HEK293T (cell line): ENCODE data around the gene GTPBP1.

ENCODE experiments used
- ARNT ChIP-seq: fragments of 450-650 bp; IDR thresholded peaks from 2 replicates; pipeline ENCODE4 v1.6.1; 2017; ENCODE audit warnings: mild to moderate bottlenecking
- BHLHE40 ChIP-seq: fragments of 450-650 bp; IDR thresholded peaks from 2 replicates; pipeline ENCODE4 v1.6.1; 2016; ENCODE audit warnings: mild to moderate bottlenecking, moderate library complexity, borderline replicate concordance
- FOXA1 ChIP-seq: fragments of 450-650 bp; IDR thresholded peaks from 2 replicates; pipeline ENCODE4 v1.6.1; 2016; ENCODE audit warnings: mild to moderate bottlenecking
- FOXK2 ChIP-seq: fragments of 450-650 bp; IDR thresholded peaks from 2 replicates; pipeline ENCODE4 v1.6.1; 2016; ENCODE audit warnings: mild to moderate bottlenecking
- FOXM1 ChIP-seq: fragments of 450-650 bp; IDR thresholded peaks from 2 replicates; pipeline ENCODE4 v1.6.1; 2017; ENCODE audit warnings: mild to moderate bottlenecking, borderline replicate concordance
- HDGF ChIP-seq: fragments of 450-650 bp; IDR thresholded peaks from 2 replicates; pipeline ENCODE4 v1.6.1; 2017; ENCODE audit warnings: antibody characterized with exemption, borderline replicate concordance
- L3MBTL2 ChIP-seq: fragments of 450-650 bp; conservative IDR thresholded peaks from 2 replicates; pipeline ENCODE4 v1.6.1; 2016; ENCODE audit warnings: mild to moderate bottlenecking
- PKNOX1 ChIP-seq: fragments of 450-650 bp; IDR thresholded peaks from 2 replicates; pipeline ENCODE4 v1.6.1; 2016
- SP1 ChIP-seq: fragments of 450-650 bp; IDR thresholded peaks from 2 replicates; pipeline ENCODE4 v1.6.1; 2017
- SUZ12 ChIP-seq: fragments of 450-650 bp; IDR thresholded peaks from 2 replicates; pipeline ENCODE4 v1.6.1; 2016; ENCODE audit warnings: mild to moderate bottlenecking
- ZNF384 ChIP-seq: fragments of 450-650 bp; IDR thresholded peaks from 2 replicates; pipeline ENCODE4 v1.6.1; 2016

GRCh38 chr22:38777087-38777671, 71.4 kb downstream of the GTPBP1 start:
- TF ChIP-seq L3MBTL2 (no peak), HDGF (no peak), ARNT (no peak), FOXM1 (no peak), FOXK2 (no peak), FOXA1 (no peak), ZNF384 (no peak), PKNOX1 (no peak), SP1 (no peak), BHLHE40 (no peak), SUZ12 (no peak)
